ENCODE data around the gene HBE1.

Gene HBE1

GRCh38 chr11:5301846-5302245 is 32.1 kb upstream of the HBE1 start, which contains the start of gene OR51B4:
Gene OR51B4 (minus strand): TSS chr11:5301946. CDS start chr11:5301946, 0 bp downstream.
- ATAC-seq: no peak
- TF ChIP-seq ZNF565 (CRISPR knock-in tag; conservative IDR thresholded peaks at IDR 0.05; ENCODE audit: low read depth) (no peak), TSHZ2 (CRISPR knock-in tag; IDR thresholded peaks at IDR 0.05) (no peak), TOX (CRISPR knock-in tag; IDR thresholded peaks at IDR 0.05; ENCODE audit: borderline replicate concordance) (no peak), CSDC2 (CRISPR knock-in tag; IDR thresholded peaks at IDR 0.05) (no peak), ISL1 (CRISPR knock-in tag; IDR thresholded peaks at IDR 0.05) (no peak), PPARA (CRISPR knock-in tag; IDR thresholded peaks at IDR 0.05; ENCODE audit: borderline replicate concordance) (no peak), CREB5 (CRISPR knock-in tag; IDR thresholded peaks at IDR 0.05; ENCODE audit: low read depth) (no peak), ZFP3 (CRISPR knock-in tag; IDR thresholded peaks at IDR 0.05) (no peak)

- no peak for TF ChIP-seq POU6F1 (CRISPR knock-in tag; IDR thresholded peaks at IDR 0.05; ENCODE audit: borderline replicate concordance, low read depth)
- TF ChIP-seq ZFP30 (CRISPR knock-in tag; IDR thresholded peaks at IDR 0.05): no peak
- TF ChIP-seq RARB (CRISPR knock-in tag; IDR thresholded peaks at IDR 0.05): no peak
- no peak for TF ChIP-seq ZC3H10 (CRISPR knock-in tag; IDR thresholded peaks at IDR 0.05)
- no peak for TF ChIP-seq OSR1 (CRISPR knock-in tag; IDR thresholded peaks at IDR 0.05)
- no peak for TF ChIP-seq ISL1 (CRISPR knock-in tag; IDR thresholded peaks at IDR 0.05)
- no peak for TF ChIP-seq ZNF70 (CRISPR knock-in tag; IDR thresholded peaks at IDR 0.05)
- TF ChIP-seq GLIS3 (CRISPR knock-in tag; IDR thresholded peaks at IDR 0.05): no peak
- no peak for TF ChIP-seq TOX (CRISPR knock-in tag; IDR thresholded peaks at IDR 0.05; ENCODE audit: borderline replicate concordance)
- TF ChIP-seq PATZ1 (CRISPR knock-in tag; IDR thresholded peaks at IDR 0.05; ENCODE audit: borderline replicate concordance): no peak
- no peak for TF ChIP-seq PPARA (CRISPR knock-in tag; IDR thresholded peaks at IDR 0.05; ENCODE audit: borderline replicate concordance)
- ATAC-seq: no peak
Observed at GRCh38 chr11:5300251-5300650, 30.5 kb upstream of the HBE1 start.

GRCh38 chr11:5298451-5298850 is 28.7 kb upstream of the HBE1 start:
- TF ChIP-seq OSR1 (CRISPR knock-in tag; IDR thresholded peaks at IDR 0.05) (no peak), POU6F1 (CRISPR knock-in tag; IDR thresholded peaks at IDR 0.05; ENCODE audit: borderline replicate concordance, low read depth) (no peak), ARNTL (CRISPR knock-in tag; IDR thresholded peaks at IDR 0.05; ENCODE audit: borderline replicate concordance, low read depth) (no peak), ESRRG (CRISPR knock-in tag; IDR thresholded peaks at IDR 0.05) (no peak), ZNF8 (CRISPR knock-in tag; IDR thresholded peaks at IDR 0.05) (no peak), CSDC2 (CRISPR knock-in tag; IDR thresholded peaks at IDR 0.05) (no peak), ZFP3 (CRISPR knock-in tag; IDR thresholded peaks at IDR 0.05) (no peak), SNAI2 (CRISPR knock-in tag; IDR thresholded peaks at IDR 0.05) (no peak), ZC3H10 (CRISPR knock-in tag; IDR thresholded peaks at IDR 0.05) (no peak), ZNF70 (CRISPR knock-in tag; IDR thresholded peaks at IDR 0.05) (no peak), PATZ1 (CRISPR knock-in tag; IDR thresholded peaks at IDR 0.05; ENCODE audit: borderline replicate concordance) (no peak), TOX (CRISPR knock-in tag; IDR thresholded peaks at IDR 0.05; ENCODE audit: borderline replicate concordance) (no peak)
- no peak for ATAC-seq

All from SK-N-SH treated with all-trans-retinoic acid at 6 μM for 48 hours (cell line).